Measurements from ENCODE around the gene PDIA4. TPM values are rescaled to one million over a fixed set of nuclear protein-coding genes. Genes with fewer than 3 reads are reported as not detected.

Gene PDIA4
- total RNA-seq, 1 donor from 2014 or later = 169 TPM

GRCh38 chr7:149010451-149010850 is 17.9 kb downstream of the PDIA4 start:
- Mint-ChIP-seq H3K27me3 (ENCODE audit: low read depth) (no peaks in the 10 kb centered on the region), H3K9me3 (no peaks in the 10 kb centered on the region), H3K36me3 (peaks cover 52% of the 10 kb centered on the region), H3K4me3 (no peak overlapping the region), H3K4me1 (no peaks in the 10 kb centered on the region), H3K27ac (no peak overlapping the region)
- TF ChIP-seq CTCF (IDR thresholded peaks at IDR 0.05; ENCODE audit: unreplicated experiment) = no peak
- no peak for DNase-seq (ENCODE audit: low spot score in 2 of 2, unreplicated experiment in 2 of 2)

- H3K27me3 Mint-ChIP-seq (ENCODE audit: low read depth) = no peaks in the 10 kb centered on the region
- no peak overlapping the region for H3K27ac Mint-ChIP-seq
- H3K36me3 Mint-ChIP-seq = peaks cover 48% of the 10 kb centered on the region
- no peak for DNase-seq (ENCODE audit: low spot score in 2 of 2, unreplicated experiment in 2 of 2)
- no peak overlapping the region for H3K4me3 Mint-ChIP-seq
- no peaks in the 10 kb centered on the region for H3K4me1 Mint-ChIP-seq
- H3K9me3 Mint-ChIP-seq = no peaks in the 10 kb centered on the region
- no peak for TF ChIP-seq CTCF (IDR thresholded peaks at IDR 0.05; ENCODE audit: unreplicated experiment)
Measured at GRCh38 chr7:149009527-149009926, 18.8 kb downstream of the PDIA4 start.

GRCh38 chr7:149007611-149008010 is 20.7 kb downstream of the PDIA4 start:
- no peak overlapping the region for H3K4me3 Mint-ChIP-seq
- no peak overlapping the region for H3K27ac Mint-ChIP-seq
- H3K4me1 Mint-ChIP-seq = no peaks in the 10 kb centered on the region
- no peak for DNase-seq (ENCODE audit: low spot score in 2 of 2, unreplicated experiment in 2 of 2)
- H3K36me3 Mint-ChIP-seq = peaks cover 50% of the 10 kb centered on the region
- no peaks in the 10 kb centered on the region for H3K27me3 Mint-ChIP-seq (ENCODE audit: low read depth)
- no peak for TF ChIP-seq CTCF (IDR thresholded peaks at IDR 0.05; ENCODE audit: unreplicated experiment)
- no peaks in the 10 kb centered on the region for H3K9me3 Mint-ChIP-seq

- H3K27ac Mint-ChIP-seq = no peak overlapping the region
- H3K27me3 Mint-ChIP-seq (ENCODE audit: low read depth) = no peaks in the 10 kb centered on the region
- H3K36me3 Mint-ChIP-seq = peaks cover 47% of the 10 kb centered on the region
- no peaks in the 10 kb centered on the region for H3K9me3 Mint-ChIP-seq
- no peak for TF ChIP-seq CTCF (IDR thresholded peaks at IDR 0.05; ENCODE audit: unreplicated experiment)
- no peaks in the 10 kb centered on the region for H3K4me1 Mint-ChIP-seq
- H3K4me3 Mint-ChIP-seq = no peak overlapping the region
- DNase-seq (ENCODE audit: low spot score in 2 of 2, unreplicated experiment in 2 of 2) = no peak
Measured at GRCh38 chr7:149007146-149007545, 21.2 kb downstream of the PDIA4 start.

DNA sequence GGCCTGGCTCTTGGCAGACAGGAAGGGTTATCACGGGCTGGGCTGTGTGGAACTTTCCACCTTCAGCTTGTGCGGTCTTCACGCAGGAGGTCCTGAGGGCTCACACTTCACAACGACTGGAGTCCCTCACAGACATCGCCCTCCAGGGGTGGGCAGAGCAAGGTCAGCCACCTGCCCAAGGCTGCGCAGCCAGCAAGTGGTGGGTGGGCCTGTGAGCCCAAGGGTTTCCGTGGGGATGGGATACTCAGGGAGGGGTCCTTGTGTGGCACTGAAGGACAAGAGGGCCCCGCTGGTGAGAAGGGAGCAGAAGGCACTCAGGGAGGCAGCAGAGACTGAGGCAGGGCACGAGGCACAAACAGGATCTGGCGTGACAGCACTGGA is 22.0 kb downstream of the PDIA4 start:
- Mint-ChIP-seq H3K4me1 (no peaks in the 10 kb centered on the region), H3K27me3 (ENCODE audit: low read depth) (no peaks in the 10 kb centered on the region), H3K9me3 (no peaks in the 10 kb centered on the region), H3K36me3 (peaks cover 50% of the 10 kb centered on the region), H3K4me3 (no peak overlapping the region), H3K27ac (no peak overlapping the region)
- no peak for DNase-seq (ENCODE audit: low spot score in 2 of 2, unreplicated experiment in 2 of 2)
- TF ChIP-seq CTCF (IDR thresholded peaks at IDR 0.05; ENCODE audit: unreplicated experiment) = no peak

Measured in mesothelial cell of epicardium (in vitro differentiated cells).